ENCODE data around the gene GDAP1L1. TPM values are rescaled to one million over a fixed set of nuclear protein-coding genes. Genes with fewer than 3 reads are reported as not detected.

GDAP1L1 gene
- total RNA-seq, 2 experiments from 2014 or later = 0.18 TPM; not detected in 1

GRCh38 chr20:44218446-44218845 lies 28.7 kb upstream of the GDAP1L1 start:
- Mint-ChIP-seq H3K4me1 (ENCODE audit: low read depth) (peaks cover 49% of the 10 kb centered on the region), H3K27me3 (no peaks in the 10 kb centered on the region), H3K27ac (peak overlapping the region; percentile 75), H3K9me3 (no peaks in the 10 kb centered on the region), H3K36me3 (ENCODE audit: low read depth) (no peaks in the 10 kb centered on the region), H3K4me3 (peak overlapping the region; percentile 50)
- DNase-seq = peak; percentile 82
- TF ChIP-seq CTCF (IDR thresholded peaks at IDR 0.05) = peak; percentile 16
- intact Hi-C loops (cut with micrococcal nuclease) = loop anchor here (5.0 to 10.0 kb wide), 3 partner anchors 169 to 394 kb away; no protein-coding TSS in a partner anchor
- ChIA-PET POLR2A (interaction anchor here (1.6 to 3.3 kb wide), 2 partner anchors 8 to 92 kb away, joined by 4 to 25 read pairs; partner anchors contain the start of genes FITM2 and OSER1), CTCF (interaction anchor here (0.8 to 9.8 kb wide), 28 partner anchors 7 to 467 kb away, joined by 3 to 444 read pairs (median 7); partner anchors contain the start of genes FITM2, GDAP1L1 and TTPAL)
- peak; percentile 40 for ATAC-seq

GRCh38 chr20:44219170-44219730 lies 27.9 kb upstream of the GDAP1L1 start:
- no peak for TF ChIP-seq CTCF (IDR thresholded peaks at IDR 0.05)
- no peaks in the 10 kb centered on the region for H3K9me3 Mint-ChIP-seq
- POLR2A ChIA-PET = interaction anchor here (1.6 to 3.3 kb wide), 2 partner anchors 9 to 91 kb away, joined by 4 to 25 read pairs; partner anchors contain the start of genes FITM2 and OSER1
- H3K27me3 Mint-ChIP-seq = no peaks in the 10 kb centered on the region
- peak; percentile 4 for ATAC-seq
- H3K36me3 Mint-ChIP-seq (ENCODE audit: low read depth) = no peaks in the 10 kb centered on the region
- peak; percentile 24 for DNase-seq
- CTCF ChIA-PET = interaction anchor here (1.0 to 9.8 kb wide), 18 partner anchors 11 to 466 kb away, joined by 3 to 444 read pairs (median 8); partner anchors contain the start of gene FITM2
- intact Hi-C loops (cut with micrococcal nuclease) = loop anchor here (5.0 to 10.0 kb wide), 3 partner anchors 168 to 393 kb away; no protein-coding TSS in a partner anchor
- H3K27ac Mint-ChIP-seq = peak overlapping the region; percentile 75
- peaks cover 49% of the 10 kb centered on the region for H3K4me1 Mint-ChIP-seq (ENCODE audit: low read depth)
- peak overlapping the region; percentile 50 for H3K4me3 Mint-ChIP-seq

- peak overlapping the region; percentile 75 for H3K27ac Mint-ChIP-seq
- DNase-seq = no peak
Observed at GRCh38 chr20:44219791-44220190, 27.3 kb upstream of the GDAP1L1 start.

GRCh38 chr20:44221368-44221954 lies 25.6 kb upstream of the GDAP1L1 start:
- ChIA-PET POLR2A (no interaction called here), CTCF (interaction anchor here (0.6 to 6.1 kb wide), 3 partner anchors 89 to 361 kb away, joined by 3 to 37 read pairs (median 3); partner anchors contain the start of genes FITM2 and PKIG)
- peak overlapping the region; percentile 19 for H3K27ac Mint-ChIP-seq
- H3K36me3 Mint-ChIP-seq (ENCODE audit: low read depth) = no peaks in the 10 kb centered on the region
- ATAC-seq (no peak), DNase-seq (no peak)
- H3K27me3 Mint-ChIP-seq = no peaks in the 10 kb centered on the region
- intact Hi-C loops (cut with micrococcal nuclease) = no loop called here
- H3K4me1 Mint-ChIP-seq (ENCODE audit: low read depth) = peaks cover 42% of the 10 kb centered on the region
- no peak for TF ChIP-seq CTCF (IDR thresholded peaks at IDR 0.05)
- H3K9me3 Mint-ChIP-seq = no peaks in the 10 kb centered on the region
- H3K4me3 Mint-ChIP-seq = no peak overlapping the region

More at GRCh38 chr20:44219791-44220190, 27.3 kb upstream of the GDAP1L1 start:
- Mint-ChIP-seq H3K27me3 (no peaks in the 10 kb centered on the region), H3K36me3 (ENCODE audit: low read depth) (no peaks in the 10 kb centered on the region), H3K9me3 (no peaks in the 10 kb centered on the region), H3K4me3 (no peak overlapping the region), H3K4me1 (ENCODE audit: low read depth) (peaks cover 49% of the 10 kb centered on the region)
- CTCF ChIA-PET = interaction anchor here (1.3 to 9.8 kb wide), 6 partner anchors 11 to 163 kb away, joined by 3 to 444 read pairs (median 17); partner anchors contain the start of gene FITM2
- intact Hi-C loops (cut with micrococcal nuclease) = loop anchor here (5.0 to 10.0 kb wide), 3 partner anchors 168 to 393 kb away; no protein-coding TSS in a partner anchor
- no peak for TF ChIP-seq CTCF (IDR thresholded peaks at IDR 0.05)
- ATAC-seq = no peak
- POLR2A ChIA-PET = no interaction called here
